Stimulated activated memory B cell treated with anti-CD40 and anti-IgM and Interleukin-4, amounts not matched to agents 10 μg/mL and 1 μg/mL and 100 μg/mL, for 72 hours (primary cell): Measurements from ENCODE around the gene INPP1.
A peak's percentile ranks its signal among the peaks of the same experiment; 100 is the strongest.

Experiments
- ATAC-seq: fragments of 150-1000 bp; cut with Tn5 transposase; 2 replicates; pipeline ENCODE4 v1.10.0; 2021
- H3K27ac Mint-ChIP-seq: one replicate; pipeline ENCODE4 v1.8.0; 2022; ENCODE audit warnings: mild to moderate bottlenecking, mixed read lengths
- H3K27me3 Mint-ChIP-seq: one replicate; pipeline ENCODE4 v1.8.0; 2022; ENCODE audit warnings: mixed read lengths
- H3K36me3 Mint-ChIP-seq: one replicate; pipeline ENCODE4 v1.8.0; 2022; ENCODE audit warnings: mixed read lengths
- H3K4me1 Mint-ChIP-seq: one replicate; pipeline ENCODE4 v1.8.0; 2022; ENCODE audit warnings: mixed read lengths
- H3K4me3 Mint-ChIP-seq: one replicate; pipeline ENCODE4 v1.8.0; 2022; ENCODE audit warnings: mild to moderate bottlenecking, moderate library complexity, mixed read lengths
- H3K9me3 Mint-ChIP-seq: one replicate; pipeline ENCODE4 v1.8.0; 2022; ENCODE audit warnings: mixed read lengths

Gene INPP1

GRCh38 chr2:190366248-190366753 lies 22.9 kb downstream of the INPP1 start:
- ATAC-seq: no peak
- Mint-ChIP-seq H3K27me3 (no peaks in the 10 kb centered on the region), H3K4me3 (no peak overlapping the region), H3K9me3 (no peaks in the 10 kb centered on the region), H3K4me1 (no peaks in the 10 kb centered on the region), H3K36me3 (peaks cover 5% of the 10 kb centered on the region), H3K27ac (no peak overlapping the region)

- H3K36me3 Mint-ChIP-seq: peaks cover 5% of the 10 kb centered on the region
- no peak for ATAC-seq
- H3K27me3 Mint-ChIP-seq: no peaks in the 10 kb centered on the region
- H3K4me1 Mint-ChIP-seq: peaks cover under 1% of the 10 kb centered on the region
- no peaks in the 10 kb centered on the region for H3K9me3 Mint-ChIP-seq
- H3K27ac Mint-ChIP-seq: no peak overlapping the region
- no peak overlapping the region for H3K4me3 Mint-ChIP-seq
These were observed 23.7 kb downstream of the INPP1 start for GRCh38 chr2:190367091-190367490.

GRCh38 chr2:190369635-190370034 lies 26.2 kb downstream of the INPP1 start:
- Mint-ChIP-seq H3K27ac (no peak overlapping the region), H3K4me3 (no peak overlapping the region), H3K9me3 (no peaks in the 10 kb centered on the region), H3K4me1 (peaks cover 4% of the 10 kb centered on the region), H3K36me3 (peaks cover 5% of the 10 kb centered on the region), H3K27me3 (no peaks in the 10 kb centered on the region)
- ATAC-seq: no peak

- no peak overlapping the region for H3K27ac Mint-ChIP-seq
- H3K9me3 Mint-ChIP-seq: peaks cover 4% of the 10 kb centered on the region
- H3K4me3 Mint-ChIP-seq: no peak overlapping the region
- ATAC-seq: no peak
- H3K36me3 Mint-ChIP-seq: no peaks in the 10 kb centered on the region
- H3K4me1 Mint-ChIP-seq: peaks cover 4% of the 10 kb centered on the region
- no peaks in the 10 kb centered on the region for H3K27me3 Mint-ChIP-seq
These were observed 32.7 kb downstream of the INPP1 start for GRCh38 chr2:190376083-190376482.

GRCh38 chr2:190376591-190377245 lies 33.3 kb downstream of the INPP1 start:
- H3K4me3 Mint-ChIP-seq: no peak overlapping the region
- H3K4me1 Mint-ChIP-seq: peaks cover 4% of the 10 kb centered on the region
- no peak overlapping the region for H3K27ac Mint-ChIP-seq
- no peak for ATAC-seq
- H3K36me3 Mint-ChIP-seq: no peaks in the 10 kb centered on the region
- peaks cover 4% of the 10 kb centered on the region for H3K9me3 Mint-ChIP-seq
- H3K27me3 Mint-ChIP-seq: no peaks in the 10 kb centered on the region

GRCh38 chr2:190378880-190379237 lies 35.5 kb downstream of the INPP1 start:
- no peak for ATAC-seq
- no peaks in the 10 kb centered on the region for H3K27me3 Mint-ChIP-seq
- no peaks in the 10 kb centered on the region for H3K4me1 Mint-ChIP-seq

GRCh38 chr2:190379249-190379964 lies 36.0 kb downstream of the INPP1 start:
- H3K4me3 Mint-ChIP-seq: no peak overlapping the region
- H3K9me3 Mint-ChIP-seq: peaks cover 4% of the 10 kb centered on the region
- H3K4me1 Mint-ChIP-seq: no peaks in the 10 kb centered on the region
- H3K27ac Mint-ChIP-seq: no peak overlapping the region
- no peaks in the 10 kb centered on the region for H3K36me3 Mint-ChIP-seq
- H3K27me3 Mint-ChIP-seq: no peaks in the 10 kb centered on the region
- ATAC-seq: no peak

More at GRCh38 chr2:190378880-190379237, 35.5 kb downstream of the INPP1 start:
- H3K27ac Mint-ChIP-seq: no peak overlapping the region
- H3K36me3 Mint-ChIP-seq: no peaks in the 10 kb centered on the region
- no peak overlapping the region for H3K4me3 Mint-ChIP-seq
- H3K9me3 Mint-ChIP-seq: peaks cover 4% of the 10 kb centered on the region

- ATAC-seq: no peak
These were observed 37.6 kb downstream of the INPP1 start for GRCh38 chr2:190380962-190381412.

GRCh38 chr2:190382851-190383250 lies 39.5 kb downstream of the INPP1 start:
- Mint-ChIP-seq H3K36me3 (no peaks in the 10 kb centered on the region), H3K9me3 (no peaks in the 10 kb centered on the region), H3K27me3 (no peaks in the 10 kb centered on the region), H3K4me3 (no peak overlapping the region), H3K27ac (no peak overlapping the region), H3K4me1 (no peaks in the 10 kb centered on the region)
- ATAC-seq: peak; percentile 73

More at GRCh38 chr2:190380962-190381412, 37.6 kb downstream of the INPP1 start:
- Mint-ChIP-seq H3K36me3 (no peaks in the 10 kb centered on the region), H3K9me3 (peaks cover 4% of the 10 kb centered on the region), H3K27ac (no peak overlapping the region), H3K4me3 (no peak overlapping the region), H3K27me3 (no peaks in the 10 kb centered on the region), H3K4me1 (no peaks in the 10 kb centered on the region)

GRCh38 chr2:190387422-190387821 lies 44.0 kb downstream of the INPP1 start:
- H3K36me3 Mint-ChIP-seq: no peaks in the 10 kb centered on the region
- peaks cover 10% of the 10 kb centered on the region for H3K27me3 Mint-ChIP-seq
- H3K9me3 Mint-ChIP-seq: no peaks in the 10 kb centered on the region
- no peak overlapping the region for H3K4me3 Mint-ChIP-seq
- no peak overlapping the region for H3K27ac Mint-ChIP-seq
- H3K4me1 Mint-ChIP-seq: no peaks in the 10 kb centered on the region
- ATAC-seq: no peak

GRCh38 chr2:190396271-190396670 lies 52.9 kb downstream of the INPP1 start:
- no peak overlapping the region for H3K4me3 Mint-ChIP-seq
- H3K27me3 Mint-ChIP-seq: peaks cover 11% of the 10 kb centered on the region
- no peaks in the 10 kb centered on the region for H3K4me1 Mint-ChIP-seq
- no peaks in the 10 kb centered on the region for H3K36me3 Mint-ChIP-seq
- H3K9me3 Mint-ChIP-seq: no peaks in the 10 kb centered on the region
- H3K27ac Mint-ChIP-seq: no peak overlapping the region
- no peak for ATAC-seq

GRCh38 chr2:190402986-190403603 lies 59.7 kb downstream of the INPP1 start:
- Mint-ChIP-seq H3K4me1 (no peaks in the 10 kb centered on the region), H3K9me3 (no peaks in the 10 kb centered on the region), H3K27ac (no peak overlapping the region), H3K27me3 (no peaks in the 10 kb centered on the region), H3K4me3 (no peak overlapping the region), H3K36me3 (no peaks in the 10 kb centered on the region)
- no peak for ATAC-seq

GRCh38 chr2:190404487-190404886 lies 61.1 kb downstream of the INPP1 start:
- Mint-ChIP-seq H3K27ac (no peak overlapping the region), H3K9me3 (no peaks in the 10 kb centered on the region), H3K4me1 (peaks cover 2% of the 10 kb centered on the region), H3K27me3 (no peaks in the 10 kb centered on the region), H3K36me3 (no peaks in the 10 kb centered on the region), H3K4me3 (no peak overlapping the region)
- no peak for ATAC-seq

GRCh38 chr2:190405070-190405469 lies 61.7 kb downstream of the INPP1 start:
- Mint-ChIP-seq H3K36me3 (no peaks in the 10 kb centered on the region), H3K4me3 (no peak overlapping the region), H3K4me1 (peaks cover 7% of the 10 kb centered on the region), H3K27ac (no peak overlapping the region), H3K9me3 (no peaks in the 10 kb centered on the region), H3K27me3 (no peaks in the 10 kb centered on the region)
- no peak for ATAC-seq

GRCh38 chr2:190405995-190406394 lies 62.6 kb downstream of the INPP1 start:
- H3K9me3 Mint-ChIP-seq: no peaks in the 10 kb centered on the region
- no peak overlapping the region for H3K27ac Mint-ChIP-seq
- H3K4me3 Mint-ChIP-seq: no peak overlapping the region
- no peaks in the 10 kb centered on the region for H3K27me3 Mint-ChIP-seq
- no peaks in the 10 kb centered on the region for H3K36me3 Mint-ChIP-seq
- ATAC-seq: no peak
- peaks cover 10% of the 10 kb centered on the region for H3K4me1 Mint-ChIP-seq
